Forelimb muscle (tissue), 1 donor: ENCODE results near the gene MBD3L2. TPM values are rescaled to one million over a fixed set of nuclear protein-coding genes. Genes with fewer than 3 reads are reported as not detected.
"Not testable (repeated sequence)": the region's sequence is repeated elsewhere in the genome, so short reads cannot be mapped to it uniquely, and the experiment has no call there.

ENCODE experiments used
- DNase-seq: peaks from one replicate; pipeline ENCODE4 v3.0.0-alpha.2; 2013; ENCODE audit warnings: low read depth
- polyA plus RNA-seq: library from polyadenylated mRNA; unstranded; fragments of 120-200 nt; gene quantifications from one replicate; pipeline ENCODE4 v1.2.1, GENCODE V29; 2013; ENCODE audit not compliant: insufficient read length

MBD3L2 gene
- polyA plus RNA-seq, 1 donor: not detected

- not testable (repeated sequence) for DNase-seq
These were observed 10.9 kb downstream of the MBD3L2 start for GRCh38 chr19:7059977-7060376.

GRCh38 chr19:7063339-7063738, 14.2 kb downstream of the MBD3L2 start:
- no peak for DNase-seq

GRCh38 chr19:7063764-7064418, 14.8 kb downstream of the MBD3L2 start:
- no peak for DNase-seq

GRCh38 chr19:7067122-7067521, 18.0 kb downstream of the MBD3L2 start:
- not testable (repeated sequence) for DNase-seq

GRCh38 chr19:7067716-7068115, 18.6 kb downstream of the MBD3L2 start:
- no peak for DNase-seq

GRCh38 chr19:7068599-7068998, 19.5 kb downstream of the MBD3L2 start:
- DNase-seq: no peak

- DNase-seq: peak; percentile 80
These were observed 20.2 kb downstream of the MBD3L2 start, which contains the start of gene ZNF557 for GRCh38 chr19:7069042-7069903. Gene ZNF557 (plus strand): TSS chr19:7069703. CDS start chr19:7075075, 5,372 bp downstream.

GRCh38 chr19:7069904-7070226, 20.7 kb downstream of the MBD3L2 start:
- DNase-seq: no peak

GRCh38 chr19:7072541-7072940, 23.4 kb downstream of the MBD3L2 start:
- no peak for DNase-seq

GRCh38 chr19:7074705-7075282, 25.7 kb downstream of the MBD3L2 start:
- DNase-seq: no peak

GRCh38 chr19:7076151-7076550, 27.0 kb downstream of the MBD3L2 start:
- no peak for DNase-seq

GRCh38 chr19:7078008-7078407, 28.9 kb downstream of the MBD3L2 start:
- no peak for DNase-seq

GRCh38 chr19:7083076-7083956, 34.2 kb downstream of the MBD3L2 start:
- no peak for DNase-seq

GRCh38 chr19:7088999-7089398, 39.9 kb downstream of the MBD3L2 start:
- DNase-seq: no peak

- DNase-seq: no peak
These were observed 49.0 kb downstream of the MBD3L2 start for GRCh38 chr19:7098096-7098495.

- peak; percentile 86 for DNase-seq
These were observed 49.8 kb downstream of the MBD3L2 start for GRCh38 chr19:7098701-7099596.

GRCh38 chr19:7099597-7099921, 50.4 kb downstream of the MBD3L2 start:
- DNase-seq: no peak
